IMR-90 (cell line): Measurements from ENCODE around the gene PCBP3. TPM values are rescaled to one million over a fixed set of nuclear protein-coding genes. Genes with fewer than 3 reads are reported as not detected.

Source experiments
- ATAC-seq: fragments of 200-7000 bp; cut with Tn5 transposase; 2 replicates; pipeline ENCODE4 v1.9.1; 2020; ENCODE audit warnings: low read depth, mild to moderate bottlenecking, moderate library complexity
- BruUV-seq: library from RNA; stranded (reverse); fragments of 400-500 nt; replicated peaks from 2 replicates; lab custom pipeline; 2021; lab: Mats Ljungman, UMichigan
- CTCF ChIA-PET: fragments of 300-600 bp; formaldehyde crosslinking; extraction: SDS; loops from one replicate; lab custom pipeline; 2021; ENCODE audit warnings: antibody characterized with exemption; lab: Yijun Ruan, JAX
- POLR2A ChIA-PET: fragments of 300-600 bp; sonication (Branson Sonifier 250); formaldehyde crosslinking; loops from one replicate; lab custom pipeline; 2022; ENCODE audit warnings: antibody characterized with exemption; ENCODE audit not compliant: unreplicated experiment; lab: Charles Lee
- DNase-seq: peaks from one replicate; pipeline ENCODE4 v3.0.0; 2013
- H2AFZ ChIP-seq: replicated peaks from 2 replicates; pipeline ENCODE3; 2013; ENCODE audit warnings: low read length, mild to moderate bottlenecking; ENCODE audit not compliant: poor library complexity
- H2AK5ac ChIP-seq: 2 replicates; pipeline ENCODE4 v1.6.1; 2013; ENCODE audit warnings: low read depth, low read length, inconsistent platforms
- H2AK9ac ChIP-seq: replicated peaks from 2 replicates; pipeline ENCODE3; 2013; ENCODE audit warnings: mild to moderate bottlenecking, low read depth, low read length, moderate library complexity; ENCODE audit not compliant: poor library complexity
- H2BK120ac ChIP-seq: 2 replicates; pipeline ENCODE4 v1.6.1; 2013; ENCODE audit warnings: low read depth, low read length, inconsistent platforms
- H2BK15ac ChIP-seq: 3 replicates; pipeline ENCODE4 v1.6.1; 2013; ENCODE audit warnings: low read depth, low read length, inconsistent platforms
- H2BK20ac ChIP-seq: 2 replicates; pipeline ENCODE4 v1.6.1; 2013; ENCODE audit warnings: low read depth, mild to moderate bottlenecking, inconsistent platforms, low read length, moderate library complexity
- H2BK5ac ChIP-seq: 2 replicates; pipeline ENCODE4 v1.6.1; 2013; ENCODE audit warnings: mild to moderate bottlenecking, low read depth, low read length, inconsistent platforms; ENCODE audit not compliant: poor library complexity, severe bottlenecking
- H3K14ac ChIP-seq: replicated peaks from 2 replicates; pipeline ENCODE4 v1.6.1; 2013; ENCODE audit warnings: low read depth, low read length, inconsistent platforms
- H3K18ac ChIP-seq: 2 replicates; pipeline ENCODE4 v1.6.1; 2013; ENCODE audit warnings: low read depth, low read length, control low read depth
- H3K23ac ChIP-seq: 2 replicates; pipeline ENCODE4 v1.6.1; 2013; ENCODE audit warnings: low read depth, low read length, inconsistent platforms
- H3K27ac ChIP-seq: 2 replicates; pipeline ENCODE4 v1.5.1; 2013; ENCODE audit warnings: mild to moderate bottlenecking, control low read depth, low read length; ENCODE audit not compliant: insufficient read depth
- H3K27me3 ChIP-seq: 2 replicates; pipeline ENCODE4 v1.6.1; 2013; ENCODE audit warnings: low read length; ENCODE audit not compliant: control insufficient read depth, insufficient read depth
- H3K36me3 ChIP-seq: 2 replicates; pipeline ENCODE4 v1.6.1; 2013; ENCODE audit warnings: low read length, mixed read lengths; ENCODE audit not compliant: control insufficient read depth, insufficient read depth
- H3K4ac ChIP-seq: 2 replicates; pipeline ENCODE4 v1.6.1; 2013; ENCODE audit warnings: low read depth, low read length, inconsistent platforms
- H3K4me1 ChIP-seq: 2 replicates; pipeline ENCODE4 v1.6.1; 2013; ENCODE audit warnings: low read length, mixed read lengths; ENCODE audit not compliant: control insufficient read depth, insufficient read depth
- H3K4me2 ChIP-seq: 2 replicates; pipeline ENCODE4 v1.6.1; 2013; ENCODE audit warnings: low read depth, mild to moderate bottlenecking, control low read depth, low read length, moderate library complexity
- H3K4me3 ChIP-seq: 2 replicates; pipeline ENCODE4 v1.5.1; 2013; ENCODE audit warnings: low read depth, mild to moderate bottlenecking, control low read depth, low read length, moderate library complexity; ENCODE audit not compliant: insufficient read depth
- H3K56ac ChIP-seq: 2 replicates; pipeline ENCODE4 v1.6.1; 2013; ENCODE audit warnings: low read length, inconsistent platforms; ENCODE audit not compliant: insufficient read depth; ENCODE audit errors: extremely low read depth
- H3K79me1 ChIP-seq, 2 experiments: 2 replicates each; pipeline ENCODE4 v1.6.1; 2013; ENCODE audit warnings: low read length in 2 of 2, inconsistent platforms in 1 of 2, low read depth in 1 of 2
- H3K9ac ChIP-seq: 2 replicates; pipeline ENCODE4 v1.6.1; 2013; ENCODE audit warnings: low read depth, low read length, control low read depth
- H3K9me1 ChIP-seq: 2 replicates; pipeline ENCODE4 v1.6.1; 2013; ENCODE audit warnings: low read length, inconsistent platforms; ENCODE audit not compliant: insufficient read depth
- H3K9me3 ChIP-seq: 2 replicates; pipeline ENCODE4 v1.6.1; 2013; ENCODE audit warnings: low read length; ENCODE audit not compliant: control insufficient read depth, insufficient read depth
- H4K20me1 ChIP-seq: 2 replicates; pipeline ENCODE4 v1.6.1; 2013; ENCODE audit warnings: low read length, inconsistent platforms; ENCODE audit not compliant: insufficient read depth
- H4K5ac ChIP-seq: 2 replicates; pipeline ENCODE4 v1.6.1; 2013; ENCODE audit warnings: mild to moderate bottlenecking, low read depth, low read length, control low read depth
- H4K8ac ChIP-seq, 2 experiments: 2 replicates each; pipeline ENCODE4 v1.6.1; 2013; ENCODE audit warnings: low read depth in 2 of 2, low read length in 2 of 2, control low read depth in 1 of 2, inconsistent platforms in 1 of 2
- H4K91ac ChIP-seq: 2 replicates; pipeline ENCODE4 v1.6.1; 2013; ENCODE audit warnings: low read depth, low read length, inconsistent platforms; ENCODE audit not compliant: insufficient read depth
- BHLHE40 ChIP-seq: fragments of 150-350 bp; IDR thresholded peaks from 2 replicates; pipeline ENCODE4 v1.6.1; 2016; ENCODE audit warnings: mild to moderate bottlenecking, low read depth, low read length
- CEBPB ChIP-seq: IDR thresholded peaks from 2 replicates; pipeline ENCODE4 v1.6.1; 2012; ENCODE audit warnings: low read depth, low read length, improper control_type of control experiment
- CHD1 ChIP-seq: IDR thresholded peaks from 2 replicates; pipeline ENCODE4 v1.6.1; 2012; ENCODE audit warnings: low read depth, low read length, improper control_type of control experiment
- CTCF ChIP-seq: conservative IDR thresholded peaks from 2 replicates; pipeline ENCODE4 v1.5.1; 2012; ENCODE audit warnings: mild to moderate bottlenecking, low read depth, low read length, improper control_type of control experiment
- ELK1 ChIP-seq: fragments of 150-350 bp; IDR thresholded peaks from 2 replicates; pipeline ENCODE4 v1.6.1; 2016; ENCODE audit warnings: low read depth, mild to moderate bottlenecking, low read length, moderate library complexity, borderline replicate concordance
- FOS ChIP-seq: fragments of 150-350 bp; IDR thresholded peaks from 2 replicates; pipeline ENCODE4 v1.6.1; 2016; ENCODE audit warnings: low read depth, low read length
- MAFK ChIP-seq: IDR thresholded peaks from 2 replicates; pipeline ENCODE4 v1.6.1; 2012; ENCODE audit warnings: low read depth, low read length, improper control_type of control experiment
- MAZ ChIP-seq: IDR thresholded peaks from 2 replicates; pipeline ENCODE4 v1.6.1; 2012; ENCODE audit warnings: low read depth, mild to moderate bottlenecking, low read length, improper control_type of control experiment, moderate library complexity, borderline replicate concordance
- MXI1 ChIP-seq: IDR thresholded peaks from 2 replicates; pipeline ENCODE4 v1.6.1; 2012; ENCODE audit warnings: low read depth, mild to moderate bottlenecking, low read length, moderate library complexity, borderline replicate concordance
- NFE2L2 ChIP-seq: fragments of 150-350 bp; IDR thresholded peaks from 2 replicates; pipeline ENCODE4 v1.6.1; 2016; ENCODE audit warnings: low read depth, mild to moderate bottlenecking, low read length
- POLR2A ChIP-seq: IDR thresholded peaks from 2 replicates; pipeline ENCODE4 v1.6.1; 2012; ENCODE audit warnings: mild to moderate bottlenecking, low read depth, low read length
- RAD21 ChIP-seq: IDR thresholded peaks from 2 replicates; pipeline ENCODE4 v1.6.1; 2012; ENCODE audit warnings: low read length, improper control_type of control experiment
- RCOR1 ChIP-seq: IDR thresholded peaks from 2 replicates; pipeline ENCODE4 v1.6.1; 2012; ENCODE audit warnings: mild to moderate bottlenecking, low read length, improper control_type of control experiment; ENCODE audit not compliant: insufficient replicate concordance
- RFX5 ChIP-seq: IDR thresholded peaks from 2 replicates; pipeline ENCODE4 v1.8.0; 2012; ENCODE audit warnings: low read depth, mild to moderate bottlenecking, low read length, moderate library complexity
- SMC3 ChIP-seq: fragments of 150-350 bp; IDR thresholded peaks from 2 replicates; pipeline ENCODE4 v1.6.1; 2016; ENCODE audit warnings: low read depth, mild to moderate bottlenecking, antibody characterized with exemption, low read length, moderate library complexity
- USF2 ChIP-seq: fragments of 150-350 bp; IDR thresholded peaks from 2 replicates; pipeline ENCODE4 v1.6.1; 2017; ENCODE audit warnings: mild to moderate bottlenecking, antibody characterized with exemption, low read length, low read depth
- WGBS, 2 experiments: methylation state at CpG; one replicate each; pipeline versions ENCODE4 v1.1.5 to v1.1.7; 2013; ENCODE audit warnings: missing lambda C conversion rate in 2 of 2; ENCODE audit not compliant: insufficient read length in 1 of 2; ENCODE audit errors: extremely low coverage in 2 of 2; 5-methylcytosine and 5-hydroxymethylcytosine counted together
- dilution Hi-C: fragments of 300-500 bp; cut with HindIII; formaldehyde crosslinking; loops from one replicate; pipeline ENCODE4 v1.14.3; 2018; ENCODE audit warnings: low sequenced_read_pairs; ENCODE audit not compliant: unreplicated experiment
- in situ Hi-C: fragments of 300-500 bp; cut with MboI; formaldehyde crosslinking; loops from 3 replicates; pipeline ENCODE4 v1.14.3; 2019; ENCODE audit warnings: low sequenced_read_pairs, inconsistent platforms, mixed read lengths
- intact Hi-C: fragments of 100-400 bp; cut with micrococcal nuclease; formaldehyde crosslinking; loops from 2 replicates; pipeline ENCODE4 v1.10.0; 2022
- polyA plus RNA-seq, 3 experiments: library from polyadenylated mRNA; depleted of rRNA; stranded (reverse); fragments of >200 nt; gene quantifications; 2 replicates each; pipeline ENCODE4 v1.2.3, GENCODE V29; 2012; ENCODE audit warnings: low replicate concordance in 1 of 3
- total RNA-seq: library from RNA; depleted of rRNA; stranded (reverse); fragments of >200 nt; gene quantifications from 2 replicates; pipeline ENCODE4 v1.2.3, GENCODE V29; 2012

PCBP3 gene
- total and polyA plus RNA-seq, 2 of the 4 experiments (the other 2 are of a cell fraction), result 2.9 to 3.9 TPM

- Histone ChIP-seq H3K36me3 (no peaks in the 10 kb centered on the region), H3K18ac (no peak overlapping the region), H2BK120ac (no peak overlapping the region), H2BK5ac (no peak overlapping the region), H3K4me2 (no peak overlapping the region), H3K27me3 (no peaks in the 10 kb centered on the region), H3K4ac (no peak overlapping the region), H4K8ac (no peak overlapping the region), H4K20me1 (no peaks in the 10 kb centered on the region), H4K5ac (no peak overlapping the region), H3K9me3 (no peaks in the 10 kb centered on the region), H3K9me1 (no peaks in the 10 kb centered on the region), H3K4me1 (peaks cover 1% of the 10 kb centered on the region), H3K79me1 (no peaks in the 10 kb centered on the region), H3K9ac (no peak overlapping the region), H3K56ac (no peak overlapping the region), H2AFZ (no peak overlapping the region), H4K91ac (no peak overlapping the region), H3K27ac (no peak overlapping the region), H3K23ac (no peak overlapping the region), H2BK20ac (no peak overlapping the region), H3K14ac (no peak overlapping the region), H2AK5ac (no peak overlapping the region), H2AK9ac (no peak overlapping the region), H3K4me3 (no peak overlapping the region), H2BK15ac (no peak overlapping the region)
- ChIA-PET POLR2A (no interaction called here), CTCF (no interaction called here)
- in situ Hi-C loops (no loop called here), dilution Hi-C loops (no loop called here), intact Hi-C loops (no loop called here)
- no peak for TF ChIP-seq CEBPB
- no peak for TF ChIP-seq FOS
- no peak for TF ChIP-seq BHLHE40
- TF ChIP-seq POLR2A, result no peak
- no peak for TF ChIP-seq USF2
- TF ChIP-seq NFE2L2, result no peak
- TF ChIP-seq SMC3, result no peak
- TF ChIP-seq RCOR1, result no peak
- TF ChIP-seq RFX5, result no peak
- no peak for TF ChIP-seq MAZ
- no peak for TF ChIP-seq MXI1
- no peak for TF ChIP-seq CHD1
- no peak for TF ChIP-seq MAFK
- TF ChIP-seq CTCF, result no peak
- TF ChIP-seq ELK1, result no peak
- no peak for TF ChIP-seq RAD21
- 96% methylated on average over 12 of the region's 14 CpGs; no CpG with 5 or more reads in 1 of the 2 experiments for WGBS, 2 experiments
- BruUV-seq, result no TSS peak
- no peak for ATAC-seq
- DNase-seq, result no peak
Observed at GRCh38 chr21:45769294-45769693, 125.8 kb downstream of the PCBP3 start.
